Measurements from ENCODE around the gene CFAP92. TPM values are rescaled to one million over a fixed set of nuclear protein-coding genes. Genes with fewer than 3 reads are reported as not detected.

The CFAP92 gene
- total RNA-seq, 1 experiment from 2014 or later = 0.92 TPM

DNA sequence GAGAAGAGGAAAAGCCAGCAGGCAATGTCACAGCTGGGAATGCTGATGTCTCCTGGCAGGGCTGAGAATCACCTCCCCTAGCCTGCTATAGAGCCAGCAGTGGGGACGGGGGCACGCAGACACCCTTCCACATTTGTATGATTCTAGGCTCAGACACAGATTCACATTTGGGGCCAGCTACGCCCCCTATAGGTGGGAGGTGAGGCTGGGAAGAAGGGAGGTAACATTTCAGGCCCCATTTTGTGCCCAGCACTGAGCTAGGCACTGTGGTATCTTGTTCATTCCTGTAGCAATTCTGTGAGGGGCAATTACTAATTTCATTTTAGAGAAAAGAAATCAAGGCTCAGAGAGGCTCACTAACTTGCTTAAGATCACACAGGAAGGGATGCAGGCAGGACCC is 130.3 kb downstream of the CFAP92 start:
- Histone ChIP-seq H3K79me2 (ENCODE audit: insufficient read depth, low read length) (no peaks in the 10 kb centered on the region), H2BK120ac (ENCODE audit: low read depth, low read length, poor library complexity, severe bottlenecking) (no peak overlapping the region), H3K14ac (ENCODE audit: insufficient read depth, low read length) (no peak overlapping the region), H2BK15ac (ENCODE audit: low read depth, low read length) (no peak overlapping the region), H2BK12ac (ENCODE audit: insufficient read length, low read depth, low read length) (no peak overlapping the region), H3K9ac (ENCODE audit: extremely low read depth, insufficient read length, low read length) (no peak overlapping the region), H3K4ac (ENCODE audit: low read depth, low read length) (no peak overlapping the region), H3K79me1 (ENCODE audit: insufficient read depth, low read depth, low read length, poor library complexity, severe bottlenecking) (no peaks in the 10 kb centered on the region), H2AK5ac (ENCODE audit: insufficient read length, low read length) (no peak overlapping the region), H4K8ac (replicated peaks; ENCODE audit: insufficient read length, low read depth, low read length) (no peak overlapping the region), H3K23ac (ENCODE audit: insufficient read length, low read depth, low read length) (no peak overlapping the region), H4K20me1 (ENCODE audit: control insufficient read depth, insufficient read depth, insufficient read length) (no peaks in the 10 kb centered on the region), H3K56ac (ENCODE audit: insufficient read length, low read depth, low read length) (no peak overlapping the region), H3K4me2 (ENCODE audit: insufficient read depth, insufficient read length, low read length) (no peak overlapping the region), H3T11ph (ENCODE audit: low read length) (no peak overlapping the region), H3K9me3 (ENCODE audit: control insufficient read depth, low read depth, low read length) (peaks cover 21% of the 10 kb centered on the region), H2BK20ac (ENCODE audit: low read depth, low read length, poor library complexity, severe bottlenecking) (no peak overlapping the region), H3K27me3 (ENCODE audit: insufficient read depth, low read length) (no peaks in the 10 kb centered on the region), H3K18ac (ENCODE audit: insufficient read length, low read depth, low read length) (no peak overlapping the region), H2AFZ (ENCODE audit: low read length) (no peak overlapping the region), H4K91ac (ENCODE audit: insufficient read length, low read depth, low read length) (no peak overlapping the region), H2BK5ac (ENCODE audit: insufficient read length, low read length) (no peak overlapping the region), H4K5ac (ENCODE audit: insufficient read length, low read depth, low read length) (no peak overlapping the region), H3K27ac (ENCODE audit: insufficient read length, low read depth, low read length) (no peak overlapping the region), H3K4me1 (ENCODE audit: insufficient read depth, low read length) (no peaks in the 10 kb centered on the region), H3K23me2 (ENCODE audit: insufficient read length, low read depth, low read length, poor library complexity, severe bottlenecking) (no peaks in the 10 kb centered on the region)
- TF ChIP-seq, protein P1, sequence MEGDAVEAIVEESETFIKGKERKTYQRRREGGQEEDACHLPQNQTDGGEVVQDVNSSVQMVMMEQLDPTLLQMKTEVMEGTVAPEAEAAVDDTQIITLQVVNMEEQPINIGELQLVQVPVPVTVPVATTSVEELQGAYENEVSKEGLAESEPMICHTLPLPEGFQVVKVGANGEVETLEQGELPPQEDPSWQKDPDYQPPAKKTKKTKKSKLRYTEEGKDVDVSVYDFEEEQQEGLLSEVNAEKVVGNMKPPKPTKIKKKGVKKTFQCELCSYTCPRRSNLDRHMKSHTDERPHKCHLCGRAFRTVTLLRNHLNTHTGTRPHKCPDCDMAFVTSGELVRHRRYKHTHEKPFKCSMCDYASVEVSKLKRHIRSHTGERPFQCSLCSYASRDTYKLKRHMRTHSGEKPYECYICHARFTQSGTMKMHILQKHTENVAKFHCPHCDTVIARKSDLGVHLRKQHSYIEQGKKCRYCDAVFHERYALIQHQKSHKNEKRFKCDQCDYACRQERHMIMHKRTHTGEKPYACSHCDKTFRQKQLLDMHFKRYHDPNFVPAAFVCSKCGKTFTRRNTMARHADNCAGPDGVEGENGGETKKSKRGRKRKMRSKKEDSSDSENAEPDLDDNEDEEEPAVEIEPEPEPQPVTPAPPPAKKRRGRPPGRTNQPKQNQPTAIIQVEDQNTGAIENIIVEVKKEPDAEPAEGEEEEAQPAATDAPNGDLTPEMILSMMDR (conservative IDR thresholded peaks at IDR 0.05) = peak; percentile 66
- H3K36me3 Mint-ChIP-seq (ENCODE audit: insufficient read depth in 1 of 3, low read depth in 3 of 3) = peaks cover 26 to 31% (median 28%) of the 10 kb centered on the region in 3 experiments
- no peak for DNase-seq
- H3K27me3 Mint-ChIP-seq (ENCODE audit: low read depth) = peaks cover 7% of the 10 kb centered on the region
- WGBS (ENCODE audit: extremely low coverage, insufficient read length, low lambda C conversion rate) = no CpG with 5 or more reads among the region's 3 CpGs
- no peak overlapping the region for H3K4me3 Mint-ChIP-seq
- H3K9me3 Mint-ChIP-seq = peaks cover 28 to 29% of the 10 kb centered on the region in 2 experiments
- H3K27ac Mint-ChIP-seq = no peak overlapping the region
- H3K4me1 Mint-ChIP-seq = peaks cover 10 to 19% of the 10 kb centered on the region in 2 experiments
